Liver (tissue), 9 donors: ENCODE data around the gene APOE. TPM values are rescaled to one million over a fixed set of nuclear protein-coding genes. Genes with fewer than 3 reads are reported as not detected.
"Not testable (repeated sequence)": the region's sequence is repeated elsewhere in the genome, so short reads cannot be mapped to it uniquely, and the experiment has no call there.

ENCODE experiments used
- DNase-seq: peaks from one replicate; pipeline ENCODE4 v3.0.0-alpha.2; 2017; ENCODE audit warnings: low spot score
- H3K27ac ChIP-seq, 2 donors: one replicate each; pipeline ENCODE4 v1.7.0; 2013; ENCODE audit warnings: inconsistent platforms in 2 of 2, low read length in 2 of 2, control low read depth in 1 of 2, low read depth in 1 of 2, mild to moderate bottlenecking in 1 of 2
- H3K27me3 ChIP-seq, 4 donors: one replicate each; pipeline versions ENCODE4 v1.6.1 to v1.7.0; 2013; ENCODE audit warnings: low read length in 3 of 4, inconsistent platforms in 1 of 4, mild to moderate bottlenecking in 1 of 4, moderate library complexity in 1 of 4; ENCODE audit not compliant: control insufficient read depth in 4 of 4, insufficient read depth in 4 of 4
- H3K36me3 ChIP-seq, 4 donors: one replicate each; pipeline versions ENCODE4 v1.6.1 to v1.7.0; 2013; ENCODE audit warnings: low read length in 3 of 4, mild to moderate bottlenecking in 3 of 4, low read depth in 1 of 4, moderate library complexity in 1 of 4; ENCODE audit not compliant: control insufficient read depth in 4 of 4, insufficient read depth in 3 of 4
- H3K4me1 ChIP-seq, 4 donors: one replicate each; pipeline versions ENCODE4 v1.6.1 to v1.7.0; 2013; ENCODE audit warnings: low read length in 3 of 4, mild to moderate bottlenecking in 3 of 4, moderate library complexity in 1 of 4; ENCODE audit not compliant: control insufficient read depth in 4 of 4, insufficient read depth in 4 of 4
- H3K4me3 ChIP-seq, 3 donors: one replicate each; pipeline versions ENCODE4 v1.6.1 to v1.7.0; 2013; ENCODE audit warnings: low read length in 3 of 3, control low read depth in 1 of 3, low read depth in 1 of 3, mild to moderate bottlenecking in 1 of 3
- H3K9ac ChIP-seq, 2 donors: one replicate each; pipeline ENCODE4 v1.7.0; 2013; ENCODE audit warnings: low read length in 2 of 2, mild to moderate bottlenecking in 2 of 2, moderate library complexity in 2 of 2, control low read depth in 1 of 2, low read depth in 1 of 2
- H3K9me3 ChIP-seq, 4 donors: one replicate each; pipeline versions ENCODE4 v1.6.1 to v1.7.0; 2013; ENCODE audit warnings: low read length in 3 of 4; ENCODE audit not compliant: control insufficient read depth in 4 of 4
- FOXA1 ChIP-seq: IDR thresholded peaks from 2 replicates; pipeline ENCODE4 v1.6.1; 2016; ENCODE audit warnings: antibody characterized with exemption
- FOXA2 ChIP-seq: IDR thresholded peaks from 2 replicates; pipeline ENCODE4 v1.6.1; 2016; ENCODE audit warnings: antibody characterized with exemption
- HNF4A ChIP-seq, 2 donors: conservative IDR thresholded peaks; 2 replicates each; pipeline ENCODE4 v1.6.1; 2016; ENCODE audit warnings: antibody characterized with exemption in 2 of 2, mild to moderate bottlenecking in 2 of 2
- HNF4G ChIP-seq: IDR thresholded peaks from 2 replicates; pipeline ENCODE4 v1.6.1; 2016; ENCODE audit warnings: antibody characterized with exemption
- JUND ChIP-seq, 2 donors: IDR thresholded peaks; 2 replicates each; pipeline ENCODE4 v1.6.1; 2016; ENCODE audit warnings: antibody characterized with exemption in 2 of 2
- MAX ChIP-seq: IDR thresholded peaks from 2 replicates; pipeline ENCODE4 v1.6.1; 2016; ENCODE audit warnings: antibody characterized with exemption
- NR2F2 ChIP-seq: IDR thresholded peaks from 2 replicates; pipeline ENCODE4 v1.6.1; 2016; ENCODE audit warnings: antibody characterized with exemption
- RAD21 ChIP-seq, 2 donors: IDR thresholded peaks; 2 replicates each; pipeline ENCODE4 v1.6.1; 2016; ENCODE audit warnings: antibody characterized with exemption in 2 of 2, mild to moderate bottlenecking in 2 of 2
- RXRA ChIP-seq, 2 donors: IDR thresholded peaks; 2 replicates each; pipeline ENCODE4 v1.6.1; 2017 to 2018; ENCODE audit warnings: antibody characterized with exemption in 2 of 2, mild to moderate bottlenecking in 1 of 2
- SP1 ChIP-seq: IDR thresholded peaks from 2 replicates; pipeline ENCODE4 v1.6.1; 2018; ENCODE audit warnings: antibody characterized with exemption, mild to moderate bottlenecking
- YY1 ChIP-seq: IDR thresholded peaks from 2 replicates; pipeline ENCODE4 v1.6.1; 2016; ENCODE audit warnings: antibody characterized with exemption, mild to moderate bottlenecking
- WGBS: extraction: QIAGEN DNeasy Blood & Tissue Kit; methylation state at CpG from one replicate; pipeline ENCODE4 v1.1.7; 2013; 5-methylcytosine and 5-hydroxymethylcytosine counted together
- polyA plus RNA-seq, 2 donors: library from polyadenylated mRNA; stranded (reverse) in 1 of 2; unstranded in 1 of 2; fragments of 200-250 nt in 1 of 2; fragments of >200 nt in 1 of 2; fragmentation: Nextera tagmentation in 1 of 2; extraction: Ambion mirVana in 1 of 2; gene quantifications; one replicate each; pipeline versions ENCODE4 v1.2.1 to v1.2.3, GENCODE V29; 2013 to 2015
- total RNA-seq, 2 donors: library from RNA; depleted of rRNA; stranded (reverse); fragments of >200 nt; gene quantifications; one replicate each; pipeline ENCODE4 v1.2.3, GENCODE V29; 2014
- TF ChIP-seq, protein P1 (sequence below): IDR thresholded peaks from 2 replicates; pipeline ENCODE4 v1.6.1; 2016; ENCODE audit warnings: antibody characterized with exemption, mild to moderate bottlenecking
- donor health status: healthy.
- donor health status: healthy.
- donor health status: healthy.
- donor health status: healthy.
- donor health status: healthy.

APOE gene
- total and polyA plus RNA-seq, 4 donors = 1,884 to 5,263 (median 3,713) TPM

GRCh38 chr19:44856421-44857083 is 49.0 kb upstream of the APOE start:
- no peak overlapping the region for H3K9ac ChIP-seq
- peaks cover 14 to 59% (median 50%) of the 10 kb centered on the region in 4 donors for H3K4me1 ChIP-seq
- peak; percentile 22 for TF ChIP-seq NR2F2
- TF ChIP-seq MAX = peak; percentile 48
- TF ChIP-seq RAD21 (IDR thresholded peaks at IDR 0.05) = peak in 1 of 2 donors; percentile 25
- peak; percentile 67 to 70 for TF ChIP-seq RXRA (IDR thresholded peaks at IDR 0.05)
- peak; percentile 68 for TF ChIP-seq FOXA2
- peak in 1 of 2 donors; percentile 49 for TF ChIP-seq HNF4A (conservative IDR thresholded peaks at IDR 0.05)
- TF ChIP-seq SP1 = peak; percentile 44
- TF ChIP-seq JUND (IDR thresholded peaks at IDR 0.05) = no peak
- TF ChIP-seq, protein P1, sequence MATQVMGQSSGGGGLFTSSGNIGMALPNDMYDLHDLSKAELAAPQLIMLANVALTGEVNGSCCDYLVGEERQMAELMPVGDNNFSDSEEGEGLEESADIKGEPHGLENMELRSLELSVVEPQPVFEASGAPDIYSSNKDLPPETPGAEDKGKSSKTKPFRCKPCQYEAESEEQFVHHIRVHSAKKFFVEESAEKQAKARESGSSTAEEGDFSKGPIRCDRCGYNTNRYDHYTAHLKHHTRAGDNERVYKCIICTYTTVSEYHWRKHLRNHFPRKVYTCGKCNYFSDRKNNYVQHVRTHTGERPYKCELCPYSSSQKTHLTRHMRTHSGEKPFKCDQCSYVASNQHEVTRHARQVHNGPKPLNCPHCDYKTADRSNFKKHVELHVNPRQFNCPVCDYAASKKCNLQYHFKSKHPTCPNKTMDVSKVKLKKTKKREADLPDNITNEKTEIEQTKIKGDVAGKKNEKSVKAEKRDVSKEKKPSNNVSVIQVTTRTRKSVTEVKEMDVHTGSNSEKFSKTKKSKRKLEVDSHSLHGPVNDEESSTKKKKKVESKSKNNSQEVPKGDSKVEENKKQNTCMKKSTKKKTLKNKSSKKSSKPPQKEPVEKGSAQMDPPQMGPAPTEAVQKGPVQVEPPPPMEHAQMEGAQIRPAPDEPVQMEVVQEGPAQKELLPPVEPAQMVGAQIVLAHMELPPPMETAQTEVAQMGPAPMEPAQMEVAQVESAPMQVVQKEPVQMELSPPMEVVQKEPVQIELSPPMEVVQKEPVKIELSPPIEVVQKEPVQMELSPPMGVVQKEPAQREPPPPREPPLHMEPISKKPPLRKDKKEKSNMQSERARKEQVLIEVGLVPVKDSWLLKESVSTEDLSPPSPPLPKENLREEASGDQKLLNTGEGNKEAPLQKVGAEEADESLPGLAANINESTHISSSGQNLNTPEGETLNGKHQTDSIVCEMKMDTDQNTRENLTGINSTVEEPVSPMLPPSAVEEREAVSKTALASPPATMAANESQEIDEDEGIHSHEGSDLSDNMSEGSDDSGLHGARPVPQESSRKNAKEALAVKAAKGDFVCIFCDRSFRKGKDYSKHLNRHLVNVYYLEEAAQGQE = no peak
- no peaks in the 10 kb centered on the region for H3K9me3 ChIP-seq
- H3K36me3 ChIP-seq = peaks cover 0 to 2% (median 0%) of the 10 kb centered on the region in 4 donors
- DNase-seq = no peak
- WGBS = 44% methylated on average over 10 of the region's 10 CpGs
- H3K27ac ChIP-seq = peak overlapping the region; percentile 60 to 64
- no peaks in the 10 kb centered on the region for H3K27me3 ChIP-seq
- H3K4me3 ChIP-seq = no peak overlapping the region

GRCh38 chr19:44857837-44858236 is 47.8 kb upstream of the APOE start:
- peaks cover 14 to 59% (median 49%) of the 10 kb centered on the region in 4 donors for H3K4me1 ChIP-seq

DNA sequence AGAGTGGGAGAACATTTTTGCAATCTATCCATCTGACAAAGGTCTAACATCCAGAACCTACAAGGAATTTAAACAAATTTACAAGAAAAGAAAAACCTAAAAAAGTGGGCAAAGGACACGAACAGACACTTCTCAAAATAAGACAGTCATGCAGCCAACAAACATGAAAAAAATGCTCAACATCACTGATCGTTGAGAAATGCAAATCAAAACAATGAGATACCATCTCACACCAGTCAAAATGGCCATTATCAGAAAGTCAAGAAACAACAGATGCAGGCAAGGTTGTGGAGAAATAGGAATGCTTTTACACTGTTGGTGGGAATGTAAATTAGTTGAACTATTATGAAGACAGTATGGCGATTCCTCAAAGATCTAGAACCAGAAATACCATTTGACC is 44.0 kb upstream of the APOE start:
- WGBS = 65% methylated on average over 3 of the region's 3 CpGs
- H3K27me3 ChIP-seq, H3K9me3 ChIP-seq, H3K36me3 ChIP-seq, DNase-seq, H3K4me3 ChIP-seq, H3K9ac ChIP-seq, H3K27ac ChIP-seq: not testable (repeated sequence)
- peaks cover 8 to 46% (median 39%) of the 10 kb centered on the region in 4 donors for H3K4me1 ChIP-seq

More at GRCh38 chr19:44857837-44858236, 47.8 kb upstream of the APOE start:
- DNase-seq = no peak
- H3K27me3 ChIP-seq = no peaks in the 10 kb centered on the region
- H3K27ac ChIP-seq = peak overlapping the region; percentile 43 to 50
- 49% methylated on average over 4 of the region's 4 CpGs for WGBS
- H3K9me3 ChIP-seq = no peaks in the 10 kb centered on the region
- TF ChIP-seq RXRA (IDR thresholded peaks at IDR 0.05) (peak in 1 of 2 donors; percentile 66), FOXA2 (peak; percentile 21), NR2F2 (no peak), HNF4G (no peak), FOXA1 (no peak), SP1 (peak; percentile 56), HNF4A (conservative IDR thresholded peaks at IDR 0.05) (peak in 1 of 2 donors; percentile 55), YY1 (peak; percentile 46)
- peaks cover 0 to 2% (median 0%) of the 10 kb centered on the region in 4 donors for H3K36me3 ChIP-seq
- peak overlapping the region in 1 of 2 donors; percentile 49 for H3K9ac ChIP-seq
- H3K4me3 ChIP-seq = no peak overlapping the region
